GM18505 (cell line): ENCODE data around the gene BHLHA15.

Experiments used
- ATAC-seq: cut with Tn5 transposase; IDR thresholded peaks from one replicate; pipeline ENCODE4 v1.9.1; 2021; ENCODE audit not compliant: unreplicated experiment
- POLR2A ChIP-seq: IDR thresholded peaks from 4 replicates; pipeline ENCODE4 v1.6.1; 2011; ENCODE audit warnings: borderline replicate concordance; ENCODE audit not compliant: insufficient read depth, insufficient read length; ENCODE audit errors: extremely low read depth

The BHLHA15 gene

GRCh38 chr7:98175260-98175940 lies 35.8 kb upstream of the BHLHA15 start:
- ATAC-seq: no peak
- no peak for TF ChIP-seq POLR2A

DNA sequence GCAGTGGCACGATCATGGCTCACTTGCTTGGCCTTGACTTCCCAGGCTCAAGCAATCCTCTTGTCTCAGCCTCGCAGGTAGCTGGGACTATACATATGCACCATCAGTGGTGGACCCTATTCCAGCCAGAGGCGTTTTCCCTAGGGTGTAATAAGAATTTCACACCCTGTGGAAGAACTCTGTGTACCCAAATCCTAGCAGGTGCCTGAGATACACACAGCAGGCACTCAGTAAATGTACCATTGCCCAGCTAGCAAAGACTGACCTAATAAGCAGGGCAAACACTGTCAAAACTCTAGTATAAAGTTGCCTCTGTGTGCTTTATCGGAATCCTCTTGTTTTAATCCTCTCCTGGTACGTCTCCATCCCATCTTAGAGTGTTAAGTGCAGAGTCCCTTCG lies 33.7 kb upstream of the BHLHA15 start:
- no peak for ATAC-seq
- no peak for TF ChIP-seq POLR2A

DNA sequence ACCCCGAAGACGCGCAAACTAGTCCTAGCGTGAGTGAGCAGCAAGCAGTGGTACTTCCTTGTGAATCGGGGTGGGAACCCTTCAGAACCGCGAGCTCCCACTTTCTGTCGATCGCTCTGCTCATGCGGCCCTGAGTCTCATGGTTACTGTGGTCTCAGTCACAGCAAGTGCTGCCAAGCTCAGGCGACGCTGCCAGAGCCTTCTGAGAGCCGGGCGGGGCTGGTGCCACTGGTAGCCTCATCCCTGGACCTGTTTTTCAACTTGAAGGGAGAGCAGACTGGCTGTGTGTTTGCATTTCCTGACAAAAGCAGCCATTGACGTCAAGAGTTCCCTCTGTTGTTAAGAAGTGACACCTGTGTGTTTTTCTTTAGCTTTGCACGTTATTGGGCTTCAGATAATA lies 32.9 kb upstream of the BHLHA15 start:
- ATAC-seq: no peak
- no peak for TF ChIP-seq POLR2A

DNA sequence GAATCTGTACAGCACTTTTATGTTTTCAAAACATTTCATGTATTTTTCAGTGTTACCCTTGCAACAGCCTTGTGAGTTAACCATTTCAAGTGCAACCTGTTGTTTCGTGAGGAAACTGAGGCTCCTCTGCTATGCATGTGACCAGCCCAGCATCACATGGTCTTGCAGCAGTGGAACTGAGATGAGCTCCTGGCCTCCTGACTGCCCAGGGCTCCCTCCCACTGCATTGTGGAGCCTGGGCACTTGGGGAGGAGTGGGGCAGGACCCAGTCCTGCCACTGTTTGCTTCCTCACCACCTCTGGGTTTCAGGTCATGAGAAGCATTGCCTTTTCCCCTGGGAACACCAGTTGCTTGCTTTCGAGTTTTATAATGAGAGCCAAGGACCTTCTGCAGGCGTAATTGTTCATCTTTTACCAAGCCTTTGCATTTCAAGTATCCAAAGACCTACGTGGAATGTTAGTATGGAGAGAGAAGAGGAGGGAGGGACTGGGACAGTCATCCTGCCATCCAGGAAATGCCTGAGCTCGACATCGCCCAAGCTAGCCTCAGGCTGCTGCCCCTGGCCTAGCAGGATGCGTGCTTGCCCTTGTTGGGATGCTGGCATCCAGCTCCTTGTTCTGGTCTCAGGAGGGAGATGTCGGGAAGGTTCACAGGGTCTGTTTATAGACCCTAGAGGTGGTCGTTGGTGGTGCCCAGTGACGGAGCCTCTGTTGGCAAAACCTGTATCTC lies 32.3 kb upstream of the BHLHA15 start:
- no peak for ATAC-seq
- TF ChIP-seq POLR2A: no peak

- no peak for ATAC-seq
- no peak for TF ChIP-seq POLR2A
These were observed 30.5 kb upstream of the BHLHA15 start for GRCh38 chr7:98180751-98181150.

GRCh38 chr7:98185101-98185500 lies 26.1 kb upstream of the BHLHA15 start:
- TF ChIP-seq POLR2A: no peak
- ATAC-seq: no peak

DNA sequence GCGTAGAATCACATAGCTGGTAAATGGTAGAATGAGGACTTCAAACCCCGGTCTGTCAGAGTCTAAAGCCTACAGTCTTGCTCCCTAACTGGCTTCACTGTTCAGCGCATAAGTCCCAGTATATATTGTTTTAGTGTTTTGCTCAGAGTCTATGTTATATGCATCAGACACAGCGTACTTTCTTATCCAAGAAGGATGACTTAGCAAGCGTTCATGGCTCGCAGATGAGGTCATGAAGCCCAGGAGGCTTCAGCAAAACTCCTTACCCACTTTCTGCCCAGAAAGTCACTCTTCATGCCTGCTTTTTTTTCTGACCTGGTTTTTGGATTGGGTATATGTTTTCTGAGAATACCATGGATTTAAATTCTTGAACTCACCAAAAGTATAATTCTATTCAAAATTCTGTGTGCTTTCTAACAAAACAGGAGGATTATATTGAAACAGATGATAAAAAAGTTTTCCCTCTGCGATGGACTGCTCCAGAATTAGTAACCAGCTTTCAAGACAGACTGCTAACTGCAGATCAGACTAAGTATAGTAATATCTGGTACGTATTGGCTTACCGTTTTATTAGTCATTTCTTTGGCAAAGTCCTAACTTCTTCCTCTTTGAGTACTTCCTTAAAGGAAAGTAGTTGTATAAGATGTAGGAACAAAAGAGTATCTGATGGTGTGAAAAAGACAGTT lies 24.6 kb upstream of the BHLHA15 start:
- no peak for TF ChIP-seq POLR2A

DNA sequence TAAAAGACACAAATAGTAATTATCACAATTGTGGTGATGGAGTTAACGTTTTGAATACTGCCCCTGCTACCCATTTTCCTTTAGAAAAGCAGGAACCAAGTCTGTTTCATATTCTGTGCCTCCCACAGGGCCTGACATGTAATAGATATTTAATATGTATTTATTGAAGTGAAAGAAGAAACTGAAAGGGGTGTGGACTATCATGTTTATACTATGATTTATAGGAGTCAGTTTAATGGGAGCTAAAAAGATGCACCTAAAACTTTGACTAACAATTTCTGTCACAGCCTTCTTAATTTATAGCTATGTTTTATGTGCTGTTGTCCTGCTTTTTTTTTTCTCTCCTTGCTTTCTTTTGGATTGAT lies 24.1 kb upstream of the BHLHA15 start:
- TF ChIP-seq POLR2A: no peak
- no peak for ATAC-seq

More for the DNA sequence above, 24.6 kb upstream of the BHLHA15 start:
- ATAC-seq: no peak

DNA sequence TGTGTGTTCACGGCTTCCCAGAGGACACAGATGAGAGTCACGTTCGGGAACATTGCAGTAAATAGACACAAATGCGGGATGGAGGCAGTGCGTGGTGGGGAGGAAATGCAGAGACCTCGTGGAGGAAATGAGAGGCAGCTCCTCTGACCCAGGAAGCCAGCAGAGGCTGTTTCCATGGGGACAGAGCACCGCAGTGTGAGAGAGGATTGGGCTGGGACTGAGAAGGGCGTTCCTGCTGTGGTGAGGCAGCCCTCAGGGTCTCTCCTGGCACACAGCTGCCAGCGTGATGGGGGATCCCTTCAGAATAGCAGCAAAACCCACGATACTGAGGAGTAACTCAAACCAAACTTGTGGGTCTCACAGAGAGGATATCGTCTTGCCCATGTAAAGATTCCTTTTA lies 21.7 kb upstream of the BHLHA15 start:
- TF ChIP-seq POLR2A: no peak
- no peak for ATAC-seq

DNA sequence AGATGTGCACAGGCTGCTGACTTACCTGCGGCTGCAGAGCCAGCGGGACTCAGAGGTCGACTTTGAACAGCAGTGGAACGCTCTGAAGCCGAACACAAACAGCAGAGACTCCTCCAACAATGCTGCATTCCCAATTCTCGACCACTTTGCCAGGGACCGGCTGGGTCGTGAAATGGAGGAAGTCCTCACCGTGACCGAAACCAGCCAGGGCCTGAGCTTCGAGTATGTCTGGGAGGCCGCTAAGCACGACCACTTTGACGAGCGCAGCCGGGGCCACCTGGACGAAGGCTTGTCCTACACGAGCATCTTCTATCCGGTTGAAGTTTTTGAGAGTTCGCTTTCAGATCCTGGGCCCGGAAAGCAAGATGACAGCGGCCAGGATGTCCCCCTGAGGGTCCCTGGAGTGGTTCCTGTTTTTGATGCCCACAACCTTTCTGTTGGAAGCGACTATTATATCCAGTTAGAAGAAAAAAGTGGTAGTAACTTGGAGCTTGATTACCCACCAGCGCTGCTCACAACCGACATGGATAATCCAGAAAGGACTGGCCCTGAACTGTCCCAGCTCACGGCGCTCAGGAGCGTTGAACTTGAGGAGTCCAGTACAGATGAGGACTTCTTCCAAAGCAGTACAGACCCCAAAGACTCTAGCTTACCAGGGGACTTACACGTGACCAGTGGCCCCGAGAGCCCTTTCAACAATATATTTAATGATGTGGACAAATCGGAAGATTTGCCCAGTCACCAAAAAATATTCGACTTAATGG lies 19.4 kb upstream of the BHLHA15 start:
- no peak for ATAC-seq
- no peak for TF ChIP-seq POLR2A

GRCh38 chr7:98192781-98193457 lies 18.3 kb upstream of the BHLHA15 start:
- ATAC-seq: no peak
- TF ChIP-seq POLR2A: no peak

DNA sequence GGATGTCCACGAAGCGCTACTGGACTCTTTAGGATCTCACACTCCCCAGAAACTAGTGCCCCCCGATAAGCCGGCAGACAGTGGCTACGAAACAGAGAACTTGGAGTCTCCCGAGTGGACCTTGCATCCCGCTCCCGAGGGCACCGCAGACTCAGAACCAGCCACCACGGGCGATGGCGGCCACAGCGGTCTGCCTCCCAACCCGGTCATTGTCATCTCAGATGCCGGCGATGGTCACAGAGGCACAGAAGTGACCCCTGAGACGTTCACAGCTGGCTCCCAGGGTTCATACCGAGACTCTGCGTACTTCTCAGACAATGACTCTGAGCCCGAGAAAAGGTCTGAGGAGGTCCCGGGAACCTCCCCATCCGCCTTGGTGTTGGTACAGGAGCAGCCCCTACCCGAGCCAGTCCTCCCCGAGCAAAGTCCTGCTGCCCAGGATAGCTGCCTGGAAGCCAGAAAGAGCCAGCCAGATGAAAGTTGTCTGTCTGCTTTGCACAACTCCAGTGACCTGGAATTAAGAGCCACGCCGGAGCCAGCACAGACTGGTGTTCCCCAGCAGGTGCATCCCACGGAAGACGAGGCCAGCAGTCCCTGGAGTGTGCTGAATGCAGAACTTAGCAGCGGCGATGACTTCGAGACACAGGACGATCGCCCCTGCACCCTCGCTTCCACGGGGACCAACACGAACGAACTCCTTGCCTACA lies 17.6 kb upstream of the BHLHA15 start:
- no peak for ATAC-seq

More for the DNA sequence above, 17.6 kb upstream of the BHLHA15 start:
- no peak for TF ChIP-seq POLR2A
